Keratinocyte (primary cell): Measurements from ENCODE around the gene IGBP1.

Experiments used
- EZH2 ChIP-seq: IDR thresholded peaks from one replicate; pipeline ENCODE4 v1.6.1; 2012; ENCODE audit warnings: inconsistent platforms, mild to moderate bottlenecking, low read length, moderate library complexity
- TF ChIP-seq, protein P1 (sequence below), 3 experiments: IDR thresholded peaks in 1 of 3; conservative IDR thresholded peaks in 1 of 3; optimal IDR thresholded peaks in 1 of 3; 2 replicates in 2 of 3; 3 replicates in 1 of 3; pipeline versions ENCODE3 to v1.5.1; 2011; ENCODE audit warnings: low read length in 3 of 3, mild to moderate bottlenecking in 3 of 3, moderate library complexity in 2 of 3, control low read depth in 1 of 3, inconsistent platforms in 1 of 3; ENCODE audit not compliant: insufficient read depth in 2 of 3; ENCODE audit errors: extremely low read depth in 1 of 3

DNA sequence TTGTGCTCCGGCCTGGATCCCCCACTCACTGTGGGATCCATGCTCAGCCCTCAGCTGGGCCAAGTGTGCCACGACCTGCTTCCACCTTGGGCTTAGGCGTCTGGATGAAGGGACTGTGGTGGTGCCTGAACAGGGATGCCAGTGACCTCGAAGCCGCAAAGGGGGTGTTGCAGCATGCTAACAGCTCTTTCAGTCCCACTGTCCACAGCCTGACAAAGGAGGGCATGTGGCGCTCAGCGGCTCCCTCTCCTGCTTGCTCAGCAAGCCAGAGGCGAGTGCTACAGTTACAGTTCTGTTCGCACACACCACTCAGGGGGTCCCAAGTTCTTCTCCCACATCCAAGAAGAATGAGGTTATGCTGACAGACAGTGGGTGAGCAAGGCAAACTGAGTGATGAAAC is 5.2 kb upstream of the IGBP1 start:
- TF ChIP-seq, protein P1, sequence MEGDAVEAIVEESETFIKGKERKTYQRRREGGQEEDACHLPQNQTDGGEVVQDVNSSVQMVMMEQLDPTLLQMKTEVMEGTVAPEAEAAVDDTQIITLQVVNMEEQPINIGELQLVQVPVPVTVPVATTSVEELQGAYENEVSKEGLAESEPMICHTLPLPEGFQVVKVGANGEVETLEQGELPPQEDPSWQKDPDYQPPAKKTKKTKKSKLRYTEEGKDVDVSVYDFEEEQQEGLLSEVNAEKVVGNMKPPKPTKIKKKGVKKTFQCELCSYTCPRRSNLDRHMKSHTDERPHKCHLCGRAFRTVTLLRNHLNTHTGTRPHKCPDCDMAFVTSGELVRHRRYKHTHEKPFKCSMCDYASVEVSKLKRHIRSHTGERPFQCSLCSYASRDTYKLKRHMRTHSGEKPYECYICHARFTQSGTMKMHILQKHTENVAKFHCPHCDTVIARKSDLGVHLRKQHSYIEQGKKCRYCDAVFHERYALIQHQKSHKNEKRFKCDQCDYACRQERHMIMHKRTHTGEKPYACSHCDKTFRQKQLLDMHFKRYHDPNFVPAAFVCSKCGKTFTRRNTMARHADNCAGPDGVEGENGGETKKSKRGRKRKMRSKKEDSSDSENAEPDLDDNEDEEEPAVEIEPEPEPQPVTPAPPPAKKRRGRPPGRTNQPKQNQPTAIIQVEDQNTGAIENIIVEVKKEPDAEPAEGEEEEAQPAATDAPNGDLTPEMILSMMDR (optimal IDR thresholded peaks at IDR 0.05 in 1 of 3, IDR thresholded peaks at IDR 0.05 in 1 of 3, conservative IDR thresholded peaks at IDR 0.05 in 1 of 3; ENCODE audit: extremely low read depth in 1 of 3, insufficient read depth in 2 of 3, low read length in 3 of 3) = no peak
- TF ChIP-seq EZH2 = no peak
